Mesothelial cell of epicardium (in vitro differentiated cells): ENCODE data around the gene SYT8. TPM values are rescaled to one million over a fixed set of nuclear protein-coding genes. Genes with fewer than 3 reads are reported as not detected.

ENCODE experiments used
- DNase-seq, 2 experiments: peaks; one replicate each; pipeline ENCODE4 v3.0.0; 2021; ENCODE audit warnings: low spot score in 2 of 2; ENCODE audit not compliant: unreplicated experiment in 2 of 2
- H3K27ac Mint-ChIP-seq: 2 replicates; pipeline ENCODE4 v1.8.0; 2021; ENCODE audit warnings: mixed read lengths
- H3K27me3 Mint-ChIP-seq: 2 replicates; pipeline ENCODE4 v1.8.0; 2021; ENCODE audit warnings: low read depth, mixed read lengths
- H3K36me3 Mint-ChIP-seq: 2 replicates; pipeline ENCODE4 v1.8.0; 2021; ENCODE audit warnings: mixed read lengths
- H3K4me1 Mint-ChIP-seq: 2 replicates; pipeline ENCODE4 v1.8.0; 2021; ENCODE audit warnings: mixed read lengths
- H3K4me3 Mint-ChIP-seq: 2 replicates; pipeline ENCODE4 v1.8.0; 2021; ENCODE audit warnings: mild to moderate bottlenecking, moderate library complexity, mixed read lengths
- H3K9me3 Mint-ChIP-seq: 2 replicates; pipeline ENCODE4 v1.8.0; 2021; ENCODE audit warnings: mixed read lengths
- total RNA-seq: library from RNA; stranded (reverse); gene quantifications from 3 replicates; pipeline ENCODE4 v1.2.1, GENCODE V29; 2021
- TF ChIP-seq, protein P1 (sequence below): fragments of 200-600 bp; sonication (generic); IDR thresholded peaks from one replicate; pipeline ENCODE4 v1.5.0; 2021; ENCODE audit warnings: antibody characterized with exemption; ENCODE audit not compliant: unreplicated experiment

SYT8 gene
- total RNA-seq, 1 donor from 2014 or later = 2.1 TPM

DNA sequence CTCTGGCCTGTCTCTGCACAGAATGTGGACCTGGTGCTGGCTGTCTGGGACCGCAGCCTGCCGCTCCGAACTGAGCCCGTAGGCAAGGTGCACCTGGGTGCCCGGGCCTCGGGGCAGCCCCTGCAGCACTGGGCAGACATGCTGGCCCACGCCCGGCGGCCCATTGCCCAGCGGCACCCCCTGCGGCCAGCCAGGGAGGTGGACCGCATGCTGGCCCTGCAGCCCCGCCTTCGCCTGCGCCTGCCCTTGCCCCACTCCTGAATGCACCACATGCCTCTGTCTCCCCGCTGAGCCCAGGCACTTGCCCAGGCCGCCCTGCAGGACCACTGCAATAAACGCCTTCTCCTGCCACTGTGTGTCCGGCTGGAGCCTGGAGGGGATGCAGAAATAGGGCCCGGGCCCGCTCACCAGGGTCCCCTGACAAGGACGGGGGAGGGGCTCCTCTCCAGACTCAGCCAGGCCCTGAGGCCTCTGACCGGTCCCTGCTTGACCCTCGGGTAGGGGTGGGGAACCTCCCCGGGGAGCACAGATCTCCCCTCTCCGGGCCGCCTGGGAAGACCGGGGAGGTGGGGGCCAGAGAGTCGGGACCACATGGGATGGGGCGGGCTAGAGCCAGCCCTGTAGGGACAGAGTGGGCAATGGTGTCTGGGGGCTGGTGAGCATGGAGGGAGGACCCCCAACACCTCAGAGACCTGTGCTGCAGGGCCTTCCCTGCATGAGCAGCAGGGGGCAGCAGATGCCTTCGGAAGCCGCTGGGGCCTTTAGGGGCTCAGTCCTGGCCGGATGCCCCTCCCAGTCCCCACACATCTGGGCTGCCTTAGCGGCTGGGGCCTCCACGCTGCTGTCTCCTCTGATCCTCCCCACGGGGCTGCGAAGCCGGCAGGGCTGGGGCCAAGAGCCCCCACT, 2.6 kb downstream of the SYT8 start:
- TF ChIP-seq, protein P1, sequence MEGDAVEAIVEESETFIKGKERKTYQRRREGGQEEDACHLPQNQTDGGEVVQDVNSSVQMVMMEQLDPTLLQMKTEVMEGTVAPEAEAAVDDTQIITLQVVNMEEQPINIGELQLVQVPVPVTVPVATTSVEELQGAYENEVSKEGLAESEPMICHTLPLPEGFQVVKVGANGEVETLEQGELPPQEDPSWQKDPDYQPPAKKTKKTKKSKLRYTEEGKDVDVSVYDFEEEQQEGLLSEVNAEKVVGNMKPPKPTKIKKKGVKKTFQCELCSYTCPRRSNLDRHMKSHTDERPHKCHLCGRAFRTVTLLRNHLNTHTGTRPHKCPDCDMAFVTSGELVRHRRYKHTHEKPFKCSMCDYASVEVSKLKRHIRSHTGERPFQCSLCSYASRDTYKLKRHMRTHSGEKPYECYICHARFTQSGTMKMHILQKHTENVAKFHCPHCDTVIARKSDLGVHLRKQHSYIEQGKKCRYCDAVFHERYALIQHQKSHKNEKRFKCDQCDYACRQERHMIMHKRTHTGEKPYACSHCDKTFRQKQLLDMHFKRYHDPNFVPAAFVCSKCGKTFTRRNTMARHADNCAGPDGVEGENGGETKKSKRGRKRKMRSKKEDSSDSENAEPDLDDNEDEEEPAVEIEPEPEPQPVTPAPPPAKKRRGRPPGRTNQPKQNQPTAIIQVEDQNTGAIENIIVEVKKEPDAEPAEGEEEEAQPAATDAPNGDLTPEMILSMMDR = peak; percentile 87
- H3K4me3 Mint-ChIP-seq = no peak overlapping the region
- H3K27me3 Mint-ChIP-seq = no peaks in the 10 kb centered on the region
- H3K36me3 Mint-ChIP-seq = no peaks in the 10 kb centered on the region
- peak; percentile 68 to 86 for DNase-seq
- H3K4me1 Mint-ChIP-seq = peaks cover 18% of the 10 kb centered on the region
- no peak overlapping the region for H3K27ac Mint-ChIP-seq
- H3K9me3 Mint-ChIP-seq = no peaks in the 10 kb centered on the region

DNA sequence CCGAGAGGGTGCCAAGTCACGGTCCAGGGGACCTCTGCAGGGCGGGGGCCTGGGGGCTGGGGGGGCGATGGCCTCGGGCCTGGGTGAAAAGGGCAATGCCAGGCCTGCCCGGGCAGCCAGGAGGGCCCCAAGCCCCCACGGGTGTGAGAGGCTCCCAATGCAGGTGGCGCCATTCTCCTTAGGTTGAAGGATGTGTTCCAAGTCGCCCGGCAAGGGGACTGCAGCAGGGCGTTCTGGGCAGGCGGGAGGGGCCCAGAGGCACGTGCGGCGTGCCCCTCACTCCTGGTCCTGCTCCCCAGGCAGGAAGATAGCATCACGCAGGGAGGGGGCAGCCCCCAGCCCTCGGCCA, 3.3 kb downstream of the SYT8 start:
- TF ChIP-seq, protein P1 = peak; percentile 22
- no peak overlapping the region for H3K4me3 Mint-ChIP-seq
- H3K27ac Mint-ChIP-seq = no peak overlapping the region

DNA sequence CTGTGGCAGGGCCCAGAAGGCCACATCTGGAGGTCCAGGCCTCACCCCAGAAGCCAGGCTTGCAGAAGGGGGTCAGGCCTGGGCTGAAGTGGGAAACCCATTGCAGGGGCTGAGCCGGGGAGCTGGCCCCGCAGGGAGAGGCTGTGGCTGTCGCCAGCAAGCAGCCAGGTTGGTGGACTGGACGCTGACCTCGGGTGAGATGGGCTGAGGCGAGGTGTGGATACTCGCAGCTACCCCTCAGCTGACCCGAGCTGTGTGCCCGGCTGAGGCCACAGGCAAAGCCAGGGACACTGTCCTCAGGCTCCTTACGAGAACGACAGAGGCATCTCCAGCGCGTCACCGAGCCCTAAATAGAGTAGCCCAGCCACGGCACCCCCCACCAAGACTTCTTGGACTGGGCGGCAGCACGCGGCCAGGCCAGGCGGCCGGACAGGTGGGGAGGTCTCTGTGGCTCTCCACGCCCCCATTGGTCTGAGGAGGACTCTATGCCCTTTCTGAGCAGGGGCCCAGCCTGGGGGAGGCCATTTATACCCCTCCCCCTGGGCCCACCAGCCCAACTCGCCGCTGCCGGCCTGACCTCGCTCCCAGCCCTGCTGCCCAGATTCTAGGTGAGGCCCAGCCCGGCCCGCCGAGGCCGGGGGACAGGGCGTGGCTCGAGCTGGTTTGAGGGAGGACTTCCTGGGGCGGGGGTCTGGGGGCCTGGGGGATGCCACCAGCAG, 3.8 kb downstream of the SYT8 start, which contains the start of gene TNNI2:
Gene TNNI2 (plus strand): TSS at position 556 of the 719 bp plus-strand sequence. CDS start 716 bp downstream, outside the sequence.
- H3K27ac Mint-ChIP-seq = no peak within 1 kb of the TSS
- TF ChIP-seq, protein P1 = no peak
- H3K9me3 Mint-ChIP-seq = no peaks in the 10 kb centered on the region
- peaks cover 14% of the 10 kb centered on the region for H3K4me1 Mint-ChIP-seq
- DNase-seq = no peak
- H3K27me3 Mint-ChIP-seq = no peaks in the 10 kb centered on the region
- no peak within 1 kb of the TSS for H3K4me3 Mint-ChIP-seq
- no peaks in the 10 kb centered on the region for H3K36me3 Mint-ChIP-seq

More for the DNA sequence above, 3.3 kb downstream of the SYT8 start:
- DNase-seq = no peak
- peaks cover 14% of the 10 kb centered on the region for H3K4me1 Mint-ChIP-seq
- no peaks in the 10 kb centered on the region for H3K36me3 Mint-ChIP-seq
- H3K27me3 Mint-ChIP-seq = no peaks in the 10 kb centered on the region
- H3K9me3 Mint-ChIP-seq = no peaks in the 10 kb centered on the region

DNA sequence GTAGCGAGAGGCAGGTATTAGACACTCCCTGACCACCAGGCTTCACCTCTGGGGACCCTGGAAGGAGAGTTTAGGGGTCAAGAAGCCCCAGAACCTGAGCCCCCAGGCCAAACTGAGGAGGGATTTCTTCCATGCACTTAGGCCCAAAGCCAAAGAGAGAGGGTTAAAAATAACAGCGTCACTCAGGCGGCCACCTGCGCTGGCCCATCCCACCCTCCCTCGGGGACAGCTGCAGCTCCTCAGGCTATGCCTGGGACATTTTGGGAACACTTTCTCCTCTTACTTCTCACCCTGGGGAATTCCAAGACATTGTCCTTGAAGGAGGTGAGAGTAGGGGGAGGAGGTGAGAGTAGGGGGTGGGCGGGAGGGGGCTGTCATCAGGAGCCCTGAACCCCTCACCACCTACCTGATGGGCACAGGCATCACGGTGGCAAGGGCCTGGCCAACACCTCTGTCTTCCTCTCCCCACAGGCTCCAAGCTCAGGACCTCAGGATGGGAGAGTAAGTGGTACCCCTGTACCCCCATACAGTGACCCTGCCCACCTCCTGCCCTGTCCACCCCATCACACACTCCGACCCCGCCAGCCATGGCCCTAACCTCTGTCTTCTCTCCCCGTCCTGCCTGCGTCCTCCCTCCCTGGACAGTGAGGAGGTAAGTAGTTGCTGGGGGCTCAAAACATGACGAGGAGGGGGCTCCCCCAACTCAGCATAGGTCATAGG, 4.6 kb downstream of the SYT8 start:
- no peak for DNase-seq
- Mint-ChIP-seq H3K36me3 (no peaks in the 10 kb centered on the region), H3K9me3 (no peaks in the 10 kb centered on the region), H3K27ac (no peak overlapping the region), H3K27me3 (no peaks in the 10 kb centered on the region), H3K4me1 (peaks cover 11% of the 10 kb centered on the region), H3K4me3 (no peak overlapping the region)
- TF ChIP-seq, protein P1 = no peak

DNA sequence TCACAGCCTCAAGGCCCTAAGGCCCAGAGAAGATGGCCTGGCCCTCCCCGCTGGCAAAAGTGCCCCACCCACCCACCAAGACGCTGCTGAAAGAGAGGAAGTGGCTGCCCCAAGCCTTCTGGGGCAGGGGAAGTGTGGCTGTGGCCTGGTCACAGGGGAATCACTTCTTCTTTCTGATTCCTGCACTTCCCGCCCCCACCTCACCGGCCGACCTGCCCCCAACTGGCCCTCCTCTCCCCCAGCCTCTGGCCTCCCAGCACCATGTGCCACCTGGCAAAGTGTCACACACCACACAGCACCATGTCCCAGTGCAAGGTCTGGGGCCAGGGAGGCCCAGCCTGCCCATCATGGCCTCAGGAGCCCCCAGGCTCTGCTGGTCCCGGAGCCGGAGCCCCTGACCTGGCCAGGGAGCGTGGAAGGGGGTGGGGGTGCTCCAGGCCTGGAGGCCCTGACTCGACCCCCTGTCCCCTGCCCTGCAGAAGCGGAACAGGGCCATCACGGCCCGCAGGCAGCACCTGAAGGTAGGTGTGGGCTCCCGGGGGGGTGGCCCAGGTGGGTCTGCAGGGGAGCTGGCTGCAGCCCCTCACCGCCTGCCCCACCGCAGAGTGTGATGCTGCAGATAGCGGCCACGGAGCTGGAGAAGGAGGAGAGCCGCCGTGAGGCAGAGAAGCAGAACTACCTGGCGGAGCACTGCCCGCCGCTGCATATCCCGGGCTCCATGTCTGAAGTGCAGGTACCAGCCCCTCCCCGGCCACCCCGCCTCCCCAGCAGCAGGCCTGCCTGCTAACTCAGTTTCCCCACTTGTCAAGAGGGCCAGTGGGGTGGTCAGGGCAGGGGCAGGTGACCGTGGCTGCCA, 5.4 kb downstream of the SYT8 start:
- no peak for DNase-seq
- Mint-ChIP-seq H3K4me3 (no peak overlapping the region), H3K36me3 (no peaks in the 10 kb centered on the region), H3K27me3 (no peaks in the 10 kb centered on the region), H3K4me1 (peaks cover 16% of the 10 kb centered on the region), H3K27ac (no peak overlapping the region), H3K9me3 (no peaks in the 10 kb centered on the region)
- TF ChIP-seq, protein P1 = no peak
